Subcutaneous abdominal adipose tissue (tissue), 5 donors: ENCODE results near the gene RPS6KC1.

Experiments used
- H3K27ac ChIP-seq: one replicate; pipeline ENCODE4 v1.7.0; 2013; ENCODE audit warnings: low read depth, mild to moderate bottlenecking, inconsistent platforms, low read length, moderate library complexity
- H3K27me3 ChIP-seq, 5 donors: one replicate each; pipeline ENCODE4 v1.7.0; 2013; ENCODE audit warnings: low read length in 5 of 5, inconsistent platforms in 1 of 5; ENCODE audit not compliant: control insufficient read depth in 5 of 5, insufficient read depth in 4 of 5
- H3K36me3 ChIP-seq, 5 donors: one replicate each; pipeline ENCODE4 v1.7.0; 2013; ENCODE audit warnings: low read length in 5 of 5; ENCODE audit not compliant: control insufficient read depth in 5 of 5, insufficient read depth in 5 of 5
- H3K4me1 ChIP-seq, 5 donors: one replicate each; pipeline ENCODE4 v1.7.0; 2013; ENCODE audit warnings: low read length in 5 of 5, mild to moderate bottlenecking in 3 of 5, moderate library complexity in 1 of 5; ENCODE audit not compliant: control insufficient read depth in 5 of 5, insufficient read depth in 5 of 5
- H3K4me3 ChIP-seq, 5 donors: one replicate each; pipeline ENCODE4 v1.7.0; 2013; ENCODE audit warnings: low read length in 5 of 5, low read depth in 1 of 5
- H3K9ac ChIP-seq, 5 donors: one replicate each; pipeline ENCODE4 v1.7.0; 2013; ENCODE audit warnings: low read length in 5 of 5, mild to moderate bottlenecking in 4 of 5, moderate library complexity in 3 of 5
- H3K9me3 ChIP-seq, 5 donors: one replicate each; pipeline ENCODE4 v1.7.0; 2013; ENCODE audit warnings: low read length in 5 of 5; ENCODE audit not compliant: control insufficient read depth in 5 of 5
- donor health status: healthy.
- donor health status: healthy.
- donor health status: healthy.
- donor health status: healthy.
- donor health status: healthy.

RPS6KC1 gene

GRCh38 chr1:213122514-213122929 lies 71.5 kb downstream of the RPS6KC1 start:
- H3K4me3 ChIP-seq: no peak overlapping the region
- no peak overlapping the region for H3K9ac ChIP-seq
- H3K27ac ChIP-seq: no peak overlapping the region
- H3K27me3 ChIP-seq: no peaks in the 10 kb centered on the region
- H3K9me3 ChIP-seq: no peaks in the 10 kb centered on the region
- no peaks in the 10 kb centered on the region for H3K36me3 ChIP-seq
- H3K4me1 ChIP-seq: peaks cover 0 to 5% (median 3%) of the 10 kb centered on the region in 5 donors

GRCh38 chr1:213123087-213123486 lies 72.0 kb downstream of the RPS6KC1 start:
- Histone ChIP-seq H3K27ac (no peak overlapping the region), H3K27me3 (no peaks in the 10 kb centered on the region), H3K4me1 (peaks cover 0 to 5% (median 3%) of the 10 kb centered on the region in 5 donors), H3K9ac (peak overlapping the region in 1 of 5 donors; percentile 32), H3K36me3 (no peaks in the 10 kb centered on the region), H3K9me3 (no peaks in the 10 kb centered on the region), H3K4me3 (no peak overlapping the region)

- Histone ChIP-seq H3K27ac (no peak overlapping the region), H3K9ac (peak overlapping the region in 1 of 5 donors; percentile 32), H3K27me3 (no peaks in the 10 kb centered on the region), H3K9me3 (no peaks in the 10 kb centered on the region), H3K4me3 (no peak overlapping the region), H3K4me1 (peaks cover 0 to 5% (median 3%) of the 10 kb centered on the region in 5 donors), H3K36me3 (no peaks in the 10 kb centered on the region)
These were observed 72.5 kb downstream of the RPS6KC1 start for GRCh38 chr1:213123536-213123935.

DNA sequence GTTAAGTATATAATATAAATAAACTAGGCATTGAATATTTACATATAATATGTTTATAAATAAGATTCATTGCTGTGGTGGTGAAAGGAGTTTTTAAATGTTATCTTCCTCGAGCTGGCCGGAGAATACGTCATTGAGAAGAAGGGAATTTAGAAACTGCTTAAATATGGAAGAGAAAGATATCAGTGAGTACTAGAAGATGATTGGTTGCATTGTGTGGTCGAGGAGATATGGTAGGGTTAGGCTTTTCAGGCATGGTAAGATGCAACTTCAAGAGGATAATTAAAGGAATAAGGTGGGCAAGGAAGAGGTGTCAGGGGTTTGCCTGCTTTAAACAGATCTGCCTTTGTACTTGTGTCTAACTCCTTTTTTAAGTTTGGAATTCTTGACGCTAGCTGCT lies 73.5 kb downstream of the RPS6KC1 start:
- H3K4me3 ChIP-seq: no peak overlapping the region
- peaks cover 0 to 5% (median 3%) of the 10 kb centered on the region in 5 donors for H3K4me1 ChIP-seq
- H3K27ac ChIP-seq: no peak overlapping the region
- H3K27me3 ChIP-seq: no peaks in the 10 kb centered on the region
- H3K36me3 ChIP-seq: no peaks in the 10 kb centered on the region
- no peaks in the 10 kb centered on the region for H3K9me3 ChIP-seq
- H3K9ac ChIP-seq: no peak overlapping the region

DNA sequence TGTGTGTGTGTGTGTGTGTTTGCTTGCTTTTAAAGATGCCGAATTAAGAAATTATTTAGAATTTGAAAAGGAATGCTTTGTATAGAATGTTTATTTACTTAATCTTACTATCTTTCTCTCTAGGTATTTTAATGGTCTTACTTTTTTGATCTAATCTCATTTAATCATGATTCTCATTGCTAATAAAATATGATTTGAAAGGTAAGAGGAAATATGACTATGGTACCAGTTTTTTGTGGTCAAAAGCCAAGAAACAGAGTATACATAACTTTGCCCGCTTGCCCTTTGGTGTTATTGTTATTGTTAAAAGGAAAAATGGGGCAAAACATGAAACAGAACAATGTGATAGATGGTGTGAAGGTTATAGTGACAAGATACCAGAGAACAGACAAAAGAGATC lies 74.6 kb downstream of the RPS6KC1 start:
- no peak overlapping the region for H3K9ac ChIP-seq

DNA sequence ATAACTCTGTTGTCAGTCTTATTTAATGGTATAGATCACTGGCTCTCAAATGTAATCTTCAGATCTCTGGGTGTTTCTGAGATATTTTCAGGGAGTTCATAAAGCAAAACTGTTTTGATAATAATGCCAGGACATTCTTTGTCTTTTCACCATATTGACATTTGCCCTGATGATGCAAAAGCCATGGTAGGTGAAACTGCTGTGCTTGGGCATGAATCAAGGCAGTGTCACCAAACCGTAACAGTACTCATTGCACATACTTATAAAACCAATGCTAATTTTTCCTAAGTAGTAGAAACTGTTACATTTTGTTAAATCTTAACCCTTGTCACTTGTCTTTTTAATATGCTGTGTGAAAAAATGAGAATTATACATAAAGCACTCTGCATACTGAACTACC lies 76.0 kb downstream of the RPS6KC1 start:
- Histone ChIP-seq H3K4me3 (no peak overlapping the region), H3K36me3 (peaks cover 0 to 4% (median 0%) of the 10 kb centered on the region in 5 donors), H3K27me3 (no peaks in the 10 kb centered on the region), H3K9me3 (no peaks in the 10 kb centered on the region), H3K4me1 (peaks cover 0 to 5% (median 3%) of the 10 kb centered on the region in 5 donors), H3K9ac (no peak overlapping the region), H3K27ac (no peak overlapping the region)

More for the DNA sequence above, 74.6 kb downstream of the RPS6KC1 start:
- H3K4me1 ChIP-seq: peaks cover 0 to 5% (median 3%) of the 10 kb centered on the region in 5 donors
- no peaks in the 10 kb centered on the region for H3K27me3 ChIP-seq
- no peaks in the 10 kb centered on the region for H3K9me3 ChIP-seq
- H3K4me3 ChIP-seq: no peak overlapping the region
- H3K27ac ChIP-seq: no peak overlapping the region
- H3K36me3 ChIP-seq: peaks cover 0 to 4% (median 0%) of the 10 kb centered on the region in 5 donors

DNA sequence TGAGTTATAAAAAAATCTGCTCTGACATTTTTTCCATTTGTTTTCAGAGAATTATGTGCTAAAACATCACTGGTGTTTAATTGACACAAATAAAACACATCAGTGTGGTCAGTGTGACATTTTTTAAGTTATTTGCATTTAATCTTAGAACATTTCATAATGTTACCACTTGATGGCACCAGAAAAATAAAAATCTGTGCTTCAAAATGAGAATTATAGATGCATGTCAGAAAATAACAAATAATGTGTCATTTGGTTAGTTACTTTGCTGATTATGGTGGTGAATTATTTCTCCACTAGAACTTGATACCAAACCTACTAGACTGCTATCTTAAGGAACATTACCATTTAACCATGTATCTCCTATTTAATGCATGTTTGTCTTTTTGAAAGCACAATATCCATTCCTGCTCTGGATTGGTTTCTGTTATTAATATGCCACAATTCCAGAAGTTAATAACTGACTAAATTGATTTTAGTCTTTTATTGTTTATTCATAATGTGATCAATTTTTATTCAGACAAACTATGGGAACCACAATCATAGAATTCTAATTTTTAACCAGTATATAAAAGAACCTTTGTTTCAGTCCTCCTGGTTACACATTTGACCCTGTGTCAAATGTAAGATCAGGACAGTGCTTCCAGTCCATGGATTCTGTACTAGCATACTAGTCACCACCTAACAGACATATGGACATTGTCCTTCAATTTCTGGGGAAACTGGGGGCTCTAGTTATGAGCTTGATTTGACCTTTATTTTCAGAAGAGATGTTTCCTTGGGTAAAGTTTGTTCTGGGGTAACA lies 81.0 kb downstream of the RPS6KC1 start:
- no peak overlapping the region for H3K4me3 ChIP-seq
- no peak overlapping the region for H3K27ac ChIP-seq
- H3K27me3 ChIP-seq: no peaks in the 10 kb centered on the region
- no peaks in the 10 kb centered on the region for H3K9me3 ChIP-seq
- H3K4me1 ChIP-seq: peaks cover 0 to 21% (median 8%) of the 10 kb centered on the region in 5 donors
- peaks cover 0 to 4% (median 2%) of the 10 kb centered on the region in 5 donors for H3K36me3 ChIP-seq
- H3K9ac ChIP-seq: no peak overlapping the region

- Histone ChIP-seq H3K9ac (no peak overlapping the region), H3K27ac (no peak overlapping the region), H3K4me3 (no peak overlapping the region), H3K4me1 (peaks cover 0 to 17% (median 8%) of the 10 kb centered on the region in 5 donors), H3K9me3 (peaks cover 0 to 5% (median 0%) of the 10 kb centered on the region in 5 donors), H3K27me3 (no peaks in the 10 kb centered on the region), H3K36me3 (peaks cover 0 to 3% (median 0%) of the 10 kb centered on the region in 5 donors)
These were observed 84.5 kb downstream of the RPS6KC1 start for GRCh38 chr1:213135572-213135971.

- peaks cover 0 to 5% (median 0%) of the 10 kb centered on the region in 5 donors for H3K9me3 ChIP-seq
- H3K4me3 ChIP-seq: no peak overlapping the region
- H3K36me3 ChIP-seq: peaks cover 0 to 3% (median 0%) of the 10 kb centered on the region in 5 donors
- no peak overlapping the region for H3K27ac ChIP-seq
- H3K9ac ChIP-seq: no peak overlapping the region
- H3K4me1 ChIP-seq: peaks cover 0 to 17% (median 8%) of the 10 kb centered on the region in 5 donors
- no peaks in the 10 kb centered on the region for H3K27me3 ChIP-seq
These were observed 85.3 kb downstream of the RPS6KC1 start for GRCh38 chr1:213136190-213136917.

DNA sequence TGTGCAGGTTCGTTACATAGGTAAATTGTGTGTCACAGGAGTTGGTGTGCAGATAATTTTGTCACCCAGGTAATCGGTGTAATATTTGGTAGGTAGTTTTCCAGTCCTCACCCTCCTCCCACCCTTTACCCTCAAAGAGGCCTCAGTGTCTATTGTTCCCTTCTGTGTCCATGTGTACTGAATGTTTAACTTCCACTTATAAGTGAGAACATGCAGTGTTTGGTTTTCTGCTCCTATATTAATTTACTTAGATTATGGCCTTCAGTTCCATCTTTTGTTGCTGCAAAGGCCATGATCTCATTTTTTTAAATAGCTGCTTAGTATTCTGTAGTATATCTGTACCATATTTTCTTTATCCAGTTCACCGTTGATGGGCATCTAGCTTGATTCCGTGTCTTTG lies 87.3 kb downstream of the RPS6KC1 start:
- Histone ChIP-seq H3K9me3 (peaks cover 0 to 5% (median 0%) of the 10 kb centered on the region in 5 donors), H3K9ac (no peak overlapping the region), H3K36me3 (peaks cover 0 to 3% (median 0%) of the 10 kb centered on the region in 5 donors), H3K27ac (no peak overlapping the region), H3K4me3 (no peak overlapping the region), H3K4me1 (peaks cover 0 to 17% (median 8%) of the 10 kb centered on the region in 5 donors), H3K27me3 (no peaks in the 10 kb centered on the region)
